Activated CD4-positive, alpha-beta T cell treated with anti-CD3 and anti-CD28 coated beads, Interleukin-2, Interleukin-4, amounts not matched to agents 100 ng/mL and 50 ng/mL, durations not matched to agents 16 hours and 8 hours (primary cell): ENCODE data around the gene ZSWIM9.

Experiments
- DNase-seq: peaks from one replicate; pipeline ENCODE4 v3.0.0-alpha.2; 2020; ENCODE audit warnings: low spot score

Gene ZSWIM9

GRCh38 chr19:48175578-48175977, 5.1 kb downstream of the ZSWIM9 start:
- DNase-seq = no peak

GRCh38 chr19:48176226-48176625, 5.7 kb downstream of the ZSWIM9 start:
- DNase-seq = no peak

- no peak for DNase-seq
These were observed 11.0 kb downstream of the ZSWIM9 start for GRCh38 chr19:48181505-48181904.

- no peak for DNase-seq
These were observed 12.0 kb downstream of the ZSWIM9 start for GRCh38 chr19:48182434-48182833.

GRCh38 chr19:48183356-48183755, 12.9 kb downstream of the ZSWIM9 start:
- no peak for DNase-seq

- DNase-seq = no peak
These were observed 15.5 kb downstream of the ZSWIM9 start for GRCh38 chr19:48186015-48186414.

- no peak for DNase-seq
These were observed 16.1 kb downstream of the ZSWIM9 start for GRCh38 chr19:48186541-48186991.

- DNase-seq = peak; percentile 60
These were observed 19.9 kb downstream of the ZSWIM9 start for GRCh38 chr19:48190288-48190884.

- DNase-seq = no peak
These were observed 20.4 kb downstream of the ZSWIM9 start for GRCh38 chr19:48190885-48191284.

- DNase-seq = no peak
These were observed 22.3 kb downstream of the ZSWIM9 start for GRCh38 chr19:48192750-48193149.

- no peak for DNase-seq
These were observed 23.8 kb downstream of the ZSWIM9 start for GRCh38 chr19:48194041-48194843.

- no peak for DNase-seq
These were observed 24.7 kb downstream of the ZSWIM9 start for GRCh38 chr19:48194844-48195830.

- no peak for DNase-seq
These were observed 25.9 kb downstream of the ZSWIM9 start for GRCh38 chr19:48196321-48196763.

GRCh38 chr19:48196933-48197665, 26.6 kb downstream of the ZSWIM9 start:
- no peak for DNase-seq

- DNase-seq = peak; percentile 26
These were observed 32.8 kb downstream of the ZSWIM9 start for GRCh38 chr19:48203222-48203793.

GRCh38 chr19:48203794-48204628, 33.5 kb downstream of the ZSWIM9 start:
- peak; percentile 96 for DNase-seq

- DNase-seq = peak; percentile 11
These were observed 36.1 kb downstream of the ZSWIM9 start for GRCh38 chr19:48206397-48207093.

- DNase-seq = no peak
These were observed 39.5 kb downstream of the ZSWIM9 start for GRCh38 chr19:48210005-48210404.

GRCh38 chr19:48213959-48214358, 43.5 kb downstream of the ZSWIM9 start:
- DNase-seq = no peak

- DNase-seq = no peak
These were observed 46.5 kb downstream of the ZSWIM9 start for GRCh38 chr19:48216933-48217332.
